ENCODE measurements around the gene MBLAC2. TPM values are rescaled to one million over a fixed set of nuclear protein-coding genes. Genes with fewer than 3 reads are reported as not detected.

The MBLAC2 gene
- 4.2 and 5.1 TPM in 2 replicates for total RNA-seq

DNA sequence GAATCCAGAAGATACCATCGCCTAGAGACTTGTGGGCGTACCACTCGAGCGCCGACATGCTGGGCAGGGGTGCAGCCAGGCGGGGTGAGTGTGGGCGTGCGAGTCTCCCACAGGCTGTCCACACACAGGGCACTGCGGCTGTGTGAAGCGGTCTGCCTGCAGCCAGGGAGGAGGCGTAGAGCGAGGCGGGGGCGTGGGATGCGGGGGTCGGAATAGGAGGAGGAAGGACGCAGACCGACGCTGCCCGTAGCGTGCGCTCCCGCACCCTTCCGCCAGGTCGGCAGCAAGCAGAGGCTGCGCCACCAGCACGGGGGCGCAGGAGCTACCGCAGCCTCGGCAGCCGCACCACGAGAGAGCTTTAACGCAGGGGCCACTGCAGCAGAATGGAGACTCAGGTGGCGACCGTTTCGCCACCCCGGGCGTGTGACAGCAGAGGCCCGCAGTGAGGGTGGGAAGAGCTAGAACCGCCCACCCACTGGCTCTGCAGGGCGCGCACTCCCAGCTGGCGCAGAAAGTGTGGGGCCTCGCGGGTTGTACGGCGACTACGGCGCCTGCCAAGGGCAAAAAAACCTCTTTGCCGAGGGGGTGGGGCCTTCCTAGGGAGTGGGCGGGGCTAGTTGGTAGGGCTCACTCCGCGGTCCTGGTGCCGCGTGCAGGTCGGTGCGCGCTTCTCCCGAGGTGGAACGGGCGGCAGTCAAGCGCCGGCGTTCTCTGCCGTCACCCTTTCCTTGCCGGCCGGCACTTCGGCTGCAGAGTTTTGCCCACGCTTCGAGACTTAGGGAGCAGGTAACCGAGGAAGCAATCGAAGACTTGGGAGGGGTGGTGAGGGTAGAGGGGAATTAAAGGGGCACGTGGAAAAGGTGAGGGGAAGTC lies at the start of gene MBLAC2, which contains the start of gene POLR3G:
MBLAC2 (minus strand) TSS at position 537 of the 873 bp plus-strand sequence; CDS start at position 58, 479 bp downstream.
POLR3G (plus strand) TSS at position 630 of the 873 bp plus-strand sequence. CDS start 10,704 bp downstream, outside the sequence.
- peak; percentile 82 to 95 for DNase-seq (ENCODE audit: low read depth in 2 of 2)

DNA sequence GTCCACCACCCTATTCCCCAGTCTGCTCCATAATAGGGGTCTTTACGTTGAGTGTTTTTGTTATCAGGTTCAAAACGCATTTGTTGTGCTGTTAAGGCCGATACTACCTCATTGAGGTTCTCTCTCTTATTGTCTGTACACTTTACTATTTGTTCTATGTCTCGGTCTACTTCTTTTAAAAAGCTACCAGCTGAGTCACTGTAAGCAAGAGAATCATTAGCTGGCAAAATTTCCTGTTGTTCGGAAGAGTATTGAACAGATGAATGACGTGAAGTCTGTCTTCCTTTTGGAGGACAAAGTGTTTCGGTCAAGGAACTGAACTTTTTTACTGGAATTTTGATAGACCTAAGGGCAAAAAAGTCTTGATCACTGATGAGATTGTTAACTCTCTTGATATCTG lies 44.5 kb upstream of the MBLAC2 start:
- peak in 1 of 2 donors; percentile 70 for DNase-seq (ENCODE audit: low read depth in 2 of 2)

DNA sequence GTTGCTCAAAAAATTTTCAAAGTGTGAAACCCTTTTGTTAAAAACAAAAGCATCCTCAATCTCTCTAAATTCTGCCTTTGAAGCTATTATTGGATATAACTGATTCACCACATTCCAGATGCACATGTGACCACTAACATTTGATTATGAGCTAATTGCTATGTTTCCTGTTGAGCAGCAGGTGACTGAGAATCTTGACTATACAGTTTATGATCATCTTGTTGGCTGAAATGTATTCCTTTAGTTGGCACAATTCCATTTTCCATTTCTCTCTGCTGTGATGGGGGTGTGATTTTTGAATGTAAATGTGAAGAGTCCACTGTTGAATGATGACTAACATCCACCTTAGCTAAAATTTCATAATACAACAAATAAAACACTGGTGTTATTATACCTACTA lies 44.1 kb upstream of the MBLAC2 start:
- peak in 1 of 2 donors; percentile 76 for DNase-seq (ENCODE audit: low read depth in 2 of 2)

DNA sequence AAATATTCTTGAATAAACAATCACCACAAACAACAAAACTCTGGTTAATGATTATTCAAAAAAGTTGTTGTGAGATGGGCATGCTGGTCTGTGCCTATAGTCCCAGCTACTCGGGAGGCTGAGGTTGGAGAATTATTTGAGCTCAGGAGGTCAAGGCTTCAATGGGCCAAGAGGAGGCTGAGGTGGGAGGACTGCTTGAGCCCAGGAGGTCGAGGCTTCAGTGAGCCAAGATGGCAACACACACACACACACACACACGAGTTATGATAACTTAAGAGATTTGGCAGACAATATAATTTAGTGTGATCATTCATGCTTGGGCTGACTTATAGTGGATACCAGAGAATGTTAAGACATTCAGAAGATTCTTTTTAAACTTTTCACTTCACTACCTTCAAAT lies 39.9 kb upstream of the MBLAC2 start:
- no peak for DNase-seq (ENCODE audit: low read depth in 2 of 2)

DNA sequence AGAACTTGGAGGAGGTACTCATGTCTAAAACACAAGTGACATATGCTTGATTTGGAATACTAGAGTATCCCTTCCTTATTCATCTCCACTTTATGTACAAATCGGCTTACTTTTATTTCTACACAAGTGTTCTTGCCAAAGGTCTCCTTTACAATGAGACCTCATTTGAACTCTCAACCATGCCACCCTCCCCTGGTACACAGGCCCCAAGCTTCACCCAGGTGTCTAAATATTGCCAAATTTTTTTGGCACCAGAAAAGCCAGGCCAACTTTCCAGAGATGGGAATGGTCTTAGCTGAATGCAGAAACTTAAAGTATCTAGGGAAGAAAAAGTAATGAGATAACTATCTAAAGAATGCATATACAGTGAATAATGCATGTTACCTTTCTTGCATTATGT lies 35.9 kb upstream of the MBLAC2 start:
- no peak for DNase-seq (ENCODE audit: low read depth in 2 of 2)

DNA sequence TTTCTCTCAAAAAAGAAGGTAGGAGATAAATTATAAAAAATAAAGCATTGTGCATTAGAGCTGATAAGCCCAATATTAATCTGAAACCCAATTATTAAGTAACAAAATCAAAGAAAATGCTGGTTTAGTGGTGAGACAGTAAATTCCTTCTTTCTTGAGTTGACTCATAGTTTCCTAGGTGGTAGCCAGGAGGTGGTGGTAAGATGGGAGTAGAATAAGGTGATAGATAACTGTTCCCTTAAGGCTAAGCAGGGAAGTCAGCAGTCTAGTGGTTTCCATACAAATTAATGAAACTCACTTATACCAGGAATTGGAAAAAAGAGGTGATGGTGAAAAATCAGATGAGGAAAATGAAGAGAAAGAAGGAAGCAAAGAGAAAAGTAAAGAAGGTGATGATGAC lies 31.6 kb upstream of the MBLAC2 start:
- no peak for DNase-seq (ENCODE audit: low read depth in 2 of 2)

DNA sequence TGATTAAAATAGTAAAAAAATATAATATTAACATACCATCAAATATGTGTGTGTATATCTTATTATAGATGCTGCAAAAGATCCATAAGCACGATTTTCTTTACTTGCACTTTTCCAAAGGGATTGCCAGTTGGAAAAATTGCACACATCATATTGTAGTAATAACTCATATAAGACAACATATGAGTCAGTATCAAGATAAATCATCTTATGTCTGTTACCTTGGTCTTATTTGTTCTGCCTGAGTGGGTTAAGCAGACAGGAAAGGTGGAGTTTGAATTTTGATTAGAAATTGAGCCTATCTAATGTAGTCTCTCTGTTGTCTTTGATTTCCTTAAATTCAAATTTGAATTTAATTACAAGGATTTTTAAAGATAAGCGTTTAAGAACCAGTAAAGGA lies 30.2 kb upstream of the MBLAC2 start:
- DNase-seq (ENCODE audit: low read depth in 2 of 2) = no peak

DNA sequence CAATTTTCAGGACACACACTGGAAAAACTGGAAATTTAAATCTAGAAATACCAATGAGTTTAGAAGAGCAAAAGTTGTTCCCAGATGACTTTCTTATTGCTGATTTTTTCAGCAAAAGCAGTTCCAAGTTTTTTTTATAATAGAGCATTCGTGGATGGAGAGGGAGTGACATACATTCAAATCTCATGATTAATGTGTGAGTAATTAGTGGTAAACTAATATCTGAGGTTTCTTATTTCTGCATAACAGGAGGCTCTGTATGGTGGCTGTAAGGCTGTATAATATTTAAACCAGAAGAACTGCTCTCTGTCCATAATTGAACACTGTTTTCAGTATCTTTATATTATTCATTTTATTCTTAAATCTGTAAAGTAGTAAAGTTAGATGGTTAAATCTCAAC lies 29.0 kb upstream of the MBLAC2 start:
- no peak for DNase-seq (ENCODE audit: low read depth in 2 of 2)

DNA sequence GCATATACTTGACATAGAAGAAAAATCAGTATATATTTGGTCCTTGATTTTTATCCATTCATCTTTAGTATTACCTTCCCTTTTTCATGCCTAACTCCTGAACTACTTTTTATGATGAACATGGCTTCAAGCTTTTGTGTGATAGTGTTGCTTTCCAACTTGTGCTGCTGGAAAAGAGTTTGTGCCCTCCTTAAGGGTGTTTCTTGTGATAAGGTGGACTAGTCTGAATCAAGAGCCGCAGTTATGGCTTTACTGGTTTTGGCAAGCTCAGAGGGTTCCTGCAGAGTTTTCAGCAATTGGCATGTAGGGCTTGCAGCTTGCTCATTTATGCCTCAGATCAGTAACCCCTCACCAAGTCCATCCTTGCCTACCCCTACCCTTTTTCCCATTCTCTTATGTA lies 20.6 kb upstream of the MBLAC2 start:
- DNase-seq (ENCODE audit: low read depth in 2 of 2) = no peak

DNA sequence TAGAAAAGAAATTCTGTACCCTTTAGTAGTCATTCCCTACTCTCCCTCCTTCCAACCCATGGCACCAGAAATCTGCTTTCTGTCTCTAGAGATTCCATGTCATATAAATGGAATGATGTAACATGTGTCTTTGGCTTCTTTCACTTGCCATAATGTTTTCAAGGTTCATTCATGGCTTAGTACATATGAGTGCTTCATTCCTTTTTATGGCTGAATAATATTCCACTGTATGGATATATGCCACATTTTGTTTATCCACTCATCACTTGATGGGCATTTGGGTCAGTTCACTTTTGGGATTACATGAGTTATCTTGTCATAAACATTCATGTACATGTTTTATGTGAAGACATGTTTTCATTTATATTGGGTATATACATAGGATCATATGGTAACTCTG lies 19.5 kb upstream of the MBLAC2 start:
- no peak for DNase-seq (ENCODE audit: low read depth in 2 of 2)

DNA sequence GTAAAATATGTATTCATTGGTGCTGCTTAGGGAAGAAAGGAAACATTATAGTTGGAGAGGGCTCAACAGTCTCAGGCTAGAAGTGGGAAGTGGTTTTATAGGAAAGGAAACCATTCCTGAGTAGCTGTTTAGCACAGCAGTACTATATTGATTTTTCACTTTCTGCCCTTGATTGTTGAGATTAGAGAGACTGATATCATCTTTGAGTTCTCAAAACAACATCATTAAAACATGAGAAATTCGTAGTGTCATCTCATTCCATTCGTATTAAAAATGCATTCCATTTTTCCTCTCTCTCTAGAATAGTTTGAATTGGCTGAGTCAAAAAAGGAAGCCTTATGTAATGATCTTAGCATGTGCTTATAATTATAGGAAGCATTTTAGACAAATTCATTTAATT lies 14.2 kb upstream of the MBLAC2 start:
- peak in 1 of 2 donors; percentile 15 for DNase-seq (ENCODE audit: low read depth in 2 of 2)

DNA sequence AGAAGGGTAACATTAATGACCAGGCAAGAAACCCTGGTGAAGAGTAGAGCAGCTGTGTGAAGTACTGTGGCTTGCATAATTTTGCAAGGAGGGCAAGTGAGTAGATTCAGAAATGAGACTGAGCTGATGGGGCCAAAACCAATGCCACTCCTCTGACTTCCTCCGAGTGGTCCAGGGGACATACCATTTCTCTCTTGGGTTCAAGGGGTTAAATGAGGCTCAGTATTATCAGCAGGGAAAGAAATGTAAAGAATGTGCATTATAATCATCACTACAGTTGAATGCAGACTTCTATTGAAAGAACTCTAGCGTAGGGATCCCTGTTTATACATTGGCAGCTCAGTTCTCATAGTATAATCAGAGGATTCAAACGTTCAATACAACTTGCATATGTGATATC lies 10.0 kb upstream of the MBLAC2 start:
- no peak for DNase-seq (ENCODE audit: low read depth in 2 of 2)

DNA sequence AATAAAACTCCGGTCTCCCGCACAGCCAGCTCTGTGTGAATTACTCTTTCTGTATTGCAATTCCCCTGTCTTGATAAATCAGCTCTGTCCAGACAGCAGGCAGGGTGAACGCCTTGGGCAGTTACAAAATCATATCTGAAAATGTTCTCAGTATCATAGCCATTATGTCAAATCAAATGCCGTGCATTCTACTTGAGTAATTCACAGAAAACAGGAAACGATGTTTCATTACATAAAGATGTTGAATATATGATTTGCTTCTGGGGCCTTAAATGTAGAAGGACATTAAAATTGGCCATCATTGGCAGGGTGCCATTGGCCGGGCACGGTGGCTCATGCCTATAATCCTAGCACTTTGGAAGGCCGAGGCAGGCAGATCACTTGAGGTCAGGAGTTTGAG lies 8.6 kb upstream of the MBLAC2 start:
- DNase-seq (ENCODE audit: low read depth in 2 of 2) = peak in 1 of 2 donors; percentile 50

DNA sequence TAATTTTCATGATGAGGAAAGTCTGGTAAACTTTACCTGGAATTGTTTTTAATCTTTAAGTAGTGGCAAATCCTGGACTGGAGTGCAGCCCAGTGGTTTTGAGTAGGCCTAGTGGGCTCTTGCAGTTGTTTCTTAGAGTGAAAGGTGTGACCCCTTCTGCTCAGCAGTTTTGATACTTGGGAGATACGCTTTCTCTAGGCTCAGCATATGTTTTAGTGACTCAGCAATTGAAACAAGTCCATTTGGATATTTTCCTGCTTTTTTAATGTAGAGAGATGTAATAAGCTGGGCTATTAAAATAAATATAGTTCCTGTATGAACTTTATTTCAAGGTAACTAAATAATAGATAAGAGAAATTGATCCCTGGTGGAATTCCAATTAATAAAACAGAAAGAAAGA lies 6.1 kb upstream of the MBLAC2 start:
- DNase-seq (ENCODE audit: low read depth in 2 of 2) = no peak

DNA sequence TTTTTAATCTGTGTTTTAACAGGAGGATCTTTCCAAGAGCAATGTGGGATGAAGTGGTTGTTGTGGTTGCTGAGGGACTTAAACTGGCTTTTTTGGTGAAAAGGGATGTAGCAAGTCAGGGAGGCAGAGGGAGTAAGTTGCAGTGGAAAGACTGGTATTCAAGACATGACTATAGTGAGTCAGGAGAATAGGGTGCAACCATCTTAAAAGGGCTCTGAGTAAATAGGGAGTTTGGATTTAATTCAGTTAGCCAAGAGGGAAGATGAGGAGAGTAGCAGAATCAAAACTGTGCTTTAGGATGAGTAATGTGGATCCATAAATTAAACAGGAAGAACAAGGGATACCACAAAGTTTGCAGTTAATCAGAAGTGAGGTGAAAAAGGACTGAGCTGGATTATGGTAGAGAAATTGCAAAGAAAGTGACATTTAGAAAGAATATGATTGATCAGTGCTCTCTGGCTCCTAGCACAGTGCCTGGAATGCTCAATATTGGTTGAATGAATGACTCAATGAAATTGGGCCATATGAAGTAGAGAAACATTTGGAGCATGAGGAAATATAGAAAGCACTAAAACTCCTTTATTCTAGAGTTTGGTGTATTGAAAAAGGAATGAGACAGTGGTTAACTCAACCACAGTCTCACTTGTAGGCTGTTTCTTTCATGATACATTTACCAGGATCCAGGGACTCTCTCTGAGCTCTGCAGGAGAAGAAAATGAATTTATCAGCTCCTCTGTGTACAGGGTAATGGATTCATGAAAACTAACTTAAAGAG lies 5.2 kb upstream of the MBLAC2 start:
- DNase-seq (ENCODE audit: low read depth in 2 of 2) = no peak

DNA sequence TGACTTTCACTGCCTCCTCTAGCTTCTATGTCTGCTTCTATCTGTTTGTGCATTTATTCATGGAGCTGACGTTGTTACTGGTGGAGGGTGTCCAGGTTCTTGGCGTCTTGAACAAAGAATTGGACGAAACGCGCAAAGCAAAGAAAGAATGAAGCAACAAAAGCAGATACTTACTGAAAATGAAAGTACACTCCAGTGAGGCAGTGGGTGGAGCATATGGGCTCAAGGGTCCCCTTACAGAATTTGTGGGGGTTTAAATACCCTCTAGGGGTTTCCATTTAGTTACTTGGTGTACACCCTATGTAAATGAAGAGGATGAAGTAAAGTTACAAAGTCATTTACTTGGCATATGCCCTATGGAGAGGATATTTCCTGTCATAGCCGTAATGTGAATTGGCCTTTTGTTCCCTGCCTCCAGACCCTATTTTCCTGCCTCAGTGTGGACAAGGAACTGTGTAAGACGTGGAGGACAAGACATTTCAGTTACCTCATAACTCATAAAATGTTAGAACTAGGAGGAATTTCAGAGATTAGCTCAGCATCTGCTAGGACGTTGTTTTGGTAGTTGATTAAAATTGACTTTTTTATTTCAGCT lies 3.1 kb upstream of the MBLAC2 start:
- DNase-seq (ENCODE audit: low read depth in 2 of 2) = no peak

DNA sequence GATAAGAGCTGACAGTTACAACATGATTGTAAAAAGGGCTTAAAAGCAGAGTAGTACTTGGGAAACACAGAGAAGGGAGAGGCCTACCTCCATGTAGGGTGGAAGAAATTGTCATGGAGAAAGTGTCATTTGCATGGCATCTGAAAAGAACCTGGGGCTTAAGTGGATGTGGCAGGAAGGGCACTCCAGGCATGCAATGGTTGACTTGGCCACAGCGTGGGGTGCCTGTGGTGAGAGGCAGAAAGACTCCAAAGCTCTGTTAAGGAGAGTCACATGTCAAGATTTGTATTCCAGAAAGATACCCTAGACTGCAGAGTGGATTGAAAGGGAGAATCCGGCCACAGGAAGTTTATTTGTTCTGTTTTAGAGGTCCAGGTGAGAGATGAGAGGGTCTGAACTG lies 2.5 kb upstream of the MBLAC2 start:
- no peak for DNase-seq (ENCODE audit: low read depth in 2 of 2)

DNA sequence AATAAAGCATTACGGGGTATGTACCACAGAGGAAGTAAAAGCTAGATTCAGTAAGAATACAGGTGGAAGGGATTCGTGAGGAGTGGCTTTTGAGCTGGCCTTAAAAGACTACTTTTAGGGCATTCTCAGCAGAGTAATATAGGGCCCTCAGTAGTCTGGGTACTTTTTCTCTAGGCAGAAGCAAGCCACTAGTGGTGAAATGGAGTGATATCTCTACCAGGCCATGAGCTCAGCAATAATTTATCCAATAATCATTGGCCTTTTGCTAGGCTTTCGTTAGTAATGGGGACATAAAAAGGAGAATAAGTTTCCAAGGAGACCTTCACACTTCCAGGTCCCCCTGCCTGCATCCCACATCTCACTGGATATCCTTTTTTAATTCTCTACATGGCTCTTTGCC lies 1.8 kb upstream of the MBLAC2 start:
- no peak for DNase-seq (ENCODE audit: low read depth in 2 of 2)

DNA sequence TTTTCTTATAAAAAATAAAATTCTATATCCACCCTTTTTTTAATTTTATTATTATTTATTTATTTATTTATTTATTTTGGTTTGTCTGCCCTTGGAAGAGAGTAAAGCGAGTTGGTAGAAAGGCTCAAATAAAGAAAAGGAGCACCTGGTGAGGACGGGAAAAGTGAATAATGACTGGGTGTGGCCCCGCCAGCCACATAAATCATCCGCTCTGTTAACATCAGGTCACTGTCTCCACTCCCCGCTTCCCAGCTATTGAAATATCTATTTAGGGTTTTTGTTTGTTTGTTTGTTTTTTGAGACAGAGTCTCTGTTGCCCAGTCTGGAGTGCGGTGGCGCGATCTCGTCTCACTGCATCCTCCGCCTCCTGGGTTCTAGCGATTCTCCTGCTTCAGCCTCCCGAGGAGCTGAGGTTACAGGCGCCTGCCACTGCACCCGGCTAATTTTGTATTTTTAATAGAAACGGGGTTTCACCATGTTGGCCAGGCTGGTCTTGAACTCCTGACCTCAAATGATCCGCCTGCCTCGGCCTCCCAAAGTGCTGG lies 937 bp upstream of the MBLAC2 start:
- DNase-seq (ENCODE audit: low read depth in 2 of 2) = peak in 1 of 2 donors; percentile 18

DNA sequence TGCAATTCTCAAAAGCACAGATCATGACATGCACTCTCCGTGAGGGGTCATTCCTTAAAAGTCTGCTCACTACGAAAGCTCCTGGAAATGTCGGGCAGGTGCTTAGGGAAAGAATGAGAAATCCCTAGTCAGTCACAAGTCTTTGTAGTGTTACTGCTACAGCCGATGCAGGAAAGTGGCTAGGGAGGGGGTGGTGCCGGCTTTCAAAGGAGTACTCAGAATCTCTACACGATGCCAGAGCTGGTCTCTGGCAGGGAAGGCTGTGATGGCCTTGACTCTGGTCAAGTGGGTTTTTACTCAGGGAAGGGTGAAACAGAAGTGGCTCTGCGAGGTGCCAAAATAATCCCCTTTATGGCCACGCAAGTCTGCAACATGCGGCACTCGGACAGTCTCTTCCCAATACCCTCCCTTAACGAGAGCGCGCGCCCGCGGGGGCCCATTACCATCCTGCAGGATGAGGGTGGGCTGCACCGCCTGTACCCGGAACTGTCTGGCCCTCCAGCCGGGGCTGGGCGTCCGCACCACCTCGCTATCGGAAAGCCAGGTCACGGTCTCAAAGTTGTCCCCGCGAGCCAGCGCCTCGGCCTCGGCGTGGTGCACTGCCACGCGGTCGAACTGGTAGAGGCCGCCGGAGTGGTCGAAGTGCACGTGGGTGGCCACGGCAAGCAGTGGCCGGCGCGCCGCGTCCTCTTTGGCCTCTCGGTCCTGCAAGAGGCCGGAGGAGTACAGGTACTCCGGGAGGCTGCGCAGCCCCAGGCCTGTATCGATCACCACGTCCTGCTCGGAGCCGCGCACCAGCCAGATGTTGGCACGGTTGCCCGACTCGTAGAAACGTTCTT lies 956 bp downstream of the MBLAC2 start:
- DNase-seq (ENCODE audit: low read depth in 2 of 2) = peak; percentile 18 to 56
